Caco-2 (cell line): ENCODE results near the gene GRN. TPM values are rescaled to one million over a fixed set of nuclear protein-coding genes. Genes with fewer than 3 reads are reported as not detected.

ENCODE experiments used
- BruUV-seq: library from RNA; stranded (reverse); fragments of 400-500 nt; replicated peaks from 2 replicates; lab custom pipeline; 2021; lab: Mats Ljungman, UMichigan
- CTCF ChIA-PET: fragments of 300-600 bp; sonication (Branson Sonifier 250); formaldehyde crosslinking; loops from one replicate; lab custom pipeline; 2022; ENCODE audit warnings: antibody characterized with exemption; lab: Charles Lee
- POLR2A ChIA-PET: fragments of 300-600 bp; sonication (Branson Sonifier 250); formaldehyde crosslinking; loops from one replicate; lab custom pipeline; 2022; ENCODE audit warnings: antibody characterized with exemption; lab: Charles Lee
- DNase-seq, 2 experiments: peaks; one replicate each; pipeline versions ENCODE4 v3.0.0 to v3.0.0-alpha.2; 2020 to 2022
- H3K27me3 ChIP-seq: replicated peaks from 2 replicates; pipeline ENCODE4 v1.6.0; 2011; ENCODE audit warnings: low read length; ENCODE audit not compliant: control insufficient read depth, insufficient read depth
- H3K36me3 ChIP-seq: 2 replicates; pipeline ENCODE4 v1.5.1; 2011; ENCODE audit warnings: low read length; ENCODE audit not compliant: control insufficient read depth, insufficient read depth
- H3K4me1 ChIP-seq: fragments of 250-450 bp; sonication (Bioruptor Pico); 2 replicates; pipeline ENCODE4 v1.5.1; 2020; ENCODE audit warnings: mild to moderate bottlenecking
- H3K4me3 ChIP-seq: 2 replicates; pipeline ENCODE4 v1.5.1; 2011; ENCODE audit warnings: low read depth, mild to moderate bottlenecking, control low read depth, low read length
- H3K9me3 ChIP-seq: fragments of 250-450 bp; sonication (Bioruptor Pico); 2 replicates; pipeline ENCODE4 v1.5.1; 2020; ENCODE audit warnings: mild to moderate bottlenecking, moderate library complexity
- H3K27ac Mint-ChIP-seq: one replicate; pipeline ENCODE4 v1.8.0; 2022; ENCODE audit warnings: mixed read lengths; ENCODE audit not compliant: unreplicated experiment
- H3K27me3 Mint-ChIP-seq: one replicate; pipeline ENCODE4 v1.8.0; 2022; ENCODE audit warnings: mixed read lengths; ENCODE audit not compliant: insufficient read depth, unreplicated experiment
- H3K36me3 Mint-ChIP-seq: one replicate; pipeline ENCODE4 v1.8.0; 2022; ENCODE audit warnings: mild to moderate bottlenecking, mixed read lengths; ENCODE audit not compliant: insufficient read depth, unreplicated experiment
- H3K4me1 Mint-ChIP-seq: one replicate; pipeline ENCODE4 v1.8.0; 2022; ENCODE audit warnings: low read depth, mixed read lengths; ENCODE audit not compliant: unreplicated experiment
- H3K4me3 Mint-ChIP-seq: one replicate; pipeline ENCODE4 v1.8.0; 2022; ENCODE audit warnings: mild to moderate bottlenecking, moderate library complexity, mixed read lengths; ENCODE audit not compliant: unreplicated experiment
- H3K9me3 Mint-ChIP-seq: one replicate; pipeline ENCODE4 v1.8.0; 2022; ENCODE audit warnings: mixed read lengths; ENCODE audit not compliant: unreplicated experiment
- intact Hi-C: fragments of 100-400 bp; cut with micrococcal nuclease; formaldehyde crosslinking; loops from one replicate; pipeline ENCODE4 v1.10.0; 2022; ENCODE audit not compliant: unreplicated experiment
- total RNA-seq: library from RNA; stranded (reverse); gene quantifications from 2 replicates; pipeline ENCODE4 v1.2.3, GENCODE V29; 2022
- TF ChIP-seq, protein P1 (sequence below), 2 experiments: fragments of 200-600 bp in 1 of 2; IDR thresholded peaks; 1 replicate in 1 of 2; 2 replicates in 1 of 2; pipeline versions ENCODE4 v1.5.1 to v1.8.0; 2011 to 2022; ENCODE audit warnings: antibody characterized with exemption in 1 of 2, control low read depth in 1 of 2, inconsistent platforms in 1 of 2, low read depth in 1 of 2, low read length in 1 of 2, mild to moderate bottlenecking in 1 of 2, moderate library complexity in 1 of 2; ENCODE audit not compliant: insufficient read depth in 1 of 2, severe bottlenecking in 1 of 2, unreplicated experiment in 1 of 2

The GRN gene
- total RNA-seq, 1 experiment from 2014 or later = 167 TPM

DNA sequence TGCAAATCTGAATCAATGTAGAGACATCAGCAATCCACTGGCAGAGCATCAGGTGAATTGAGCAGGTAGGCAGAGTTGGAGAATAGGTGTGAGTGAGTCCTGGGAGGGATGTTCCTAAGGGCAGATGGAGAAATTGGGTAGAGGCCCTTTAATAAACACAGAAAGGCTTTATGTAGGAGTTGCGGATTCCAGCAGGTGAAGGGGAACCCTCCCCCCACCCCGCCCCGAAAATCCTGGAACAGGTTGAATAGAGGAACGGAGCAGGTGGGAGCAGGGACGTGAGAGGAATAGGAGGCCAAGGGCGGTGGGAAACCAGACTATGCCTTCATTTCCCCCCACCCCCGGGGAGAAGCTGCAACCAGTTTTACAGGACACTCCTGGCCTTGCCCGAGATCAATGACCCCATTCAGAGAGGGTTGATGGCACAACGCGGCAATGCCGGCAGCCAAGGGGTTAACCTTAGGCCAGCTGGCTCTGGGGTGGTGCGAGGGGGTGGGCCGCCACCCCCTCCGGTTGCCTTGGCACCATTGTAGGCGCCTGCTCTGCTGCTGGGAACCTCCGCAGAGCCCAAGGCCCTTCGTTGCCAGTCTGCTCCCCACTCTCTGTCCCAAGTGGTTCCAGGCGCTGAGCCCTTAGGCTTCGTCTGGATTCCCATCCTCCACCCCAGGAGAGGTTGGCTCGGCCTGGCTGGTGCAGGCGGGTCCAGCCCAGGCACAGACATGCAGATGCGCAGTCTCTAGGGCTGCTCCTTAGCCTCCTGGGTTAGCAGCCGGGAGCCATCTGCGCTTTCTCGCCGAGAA, 37.5 kb upstream of the GRN start:
- Histone ChIP-seq H3K36me3 (no peaks in the 10 kb centered on the region), H3K4me3 (peak overlapping the region; percentile 66), H3K4me1 (no peaks in the 10 kb centered on the region), H3K9me3 (no peaks in the 10 kb centered on the region), H3K27me3 (no peaks in the 10 kb centered on the region)
- intact Hi-C loops = loop anchor here (5.0 kb wide), 1 partner anchor 85 kb away; no protein-coding TSS in a partner anchor
- CTCF ChIA-PET = interaction anchor here (0.6 to 1.1 kb wide), 3 partner anchors 49 to 91 kb away, joined by 3 to 6 read pairs (median 3); no protein-coding TSS in a partner anchor
- BruUV-seq = no TSS peak
- Mint-ChIP-seq H3K9me3 (no peaks in the 10 kb centered on the region), H3K4me3 (peak overlapping the region; percentile 81), H3K27me3 (peaks cover 13% of the 10 kb centered on the region), H3K27ac (peak overlapping the region; percentile 59), H3K36me3 (peaks cover 5% of the 10 kb centered on the region), H3K4me1 (peaks cover 10% of the 10 kb centered on the region)
- DNase-seq = peak; percentile 73 to 79
- POLR2A ChIA-PET = interaction anchor here (0.6 to 1.2 kb wide), 2 partner anchors 17 to 86 kb away, joined by 4 to 8 read pairs; no protein-coding TSS in a partner anchor
- TF ChIP-seq, protein P1, sequence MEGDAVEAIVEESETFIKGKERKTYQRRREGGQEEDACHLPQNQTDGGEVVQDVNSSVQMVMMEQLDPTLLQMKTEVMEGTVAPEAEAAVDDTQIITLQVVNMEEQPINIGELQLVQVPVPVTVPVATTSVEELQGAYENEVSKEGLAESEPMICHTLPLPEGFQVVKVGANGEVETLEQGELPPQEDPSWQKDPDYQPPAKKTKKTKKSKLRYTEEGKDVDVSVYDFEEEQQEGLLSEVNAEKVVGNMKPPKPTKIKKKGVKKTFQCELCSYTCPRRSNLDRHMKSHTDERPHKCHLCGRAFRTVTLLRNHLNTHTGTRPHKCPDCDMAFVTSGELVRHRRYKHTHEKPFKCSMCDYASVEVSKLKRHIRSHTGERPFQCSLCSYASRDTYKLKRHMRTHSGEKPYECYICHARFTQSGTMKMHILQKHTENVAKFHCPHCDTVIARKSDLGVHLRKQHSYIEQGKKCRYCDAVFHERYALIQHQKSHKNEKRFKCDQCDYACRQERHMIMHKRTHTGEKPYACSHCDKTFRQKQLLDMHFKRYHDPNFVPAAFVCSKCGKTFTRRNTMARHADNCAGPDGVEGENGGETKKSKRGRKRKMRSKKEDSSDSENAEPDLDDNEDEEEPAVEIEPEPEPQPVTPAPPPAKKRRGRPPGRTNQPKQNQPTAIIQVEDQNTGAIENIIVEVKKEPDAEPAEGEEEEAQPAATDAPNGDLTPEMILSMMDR (IDR thresholded peaks at IDR 0.05; ENCODE audit: insufficient read depth in 1 of 2, low read depth in 1 of 2, low read length in 1 of 2, severe bottlenecking in 1 of 2, unreplicated experiment in 1 of 2) = no peak

DNA sequence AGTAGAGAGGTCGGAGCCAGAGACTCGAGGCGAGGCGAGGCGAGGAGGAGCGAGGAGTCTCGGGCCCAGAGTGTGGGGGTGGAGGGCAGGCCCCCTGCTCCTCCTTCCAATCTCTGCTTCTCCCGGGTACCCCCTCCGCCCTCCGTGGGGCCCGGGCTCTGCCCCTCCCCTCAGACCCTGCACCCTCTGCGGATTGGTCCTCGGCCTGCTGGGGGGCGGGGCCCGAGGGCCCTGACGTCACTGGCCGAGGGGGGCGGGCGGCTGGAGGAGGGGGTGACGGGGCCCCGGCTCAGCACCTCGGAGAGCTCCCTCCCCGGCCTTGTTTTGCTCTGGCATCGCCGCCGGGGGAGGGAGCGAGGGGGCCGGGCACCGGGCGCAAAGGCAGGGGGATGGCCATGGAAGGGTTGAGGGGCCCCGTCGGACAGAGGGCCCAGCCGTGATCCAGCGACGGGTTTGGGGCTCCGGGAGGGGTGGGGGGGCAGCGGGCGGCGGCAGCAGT, 36.7 kb upstream of the GRN start, which contains the start of gene RUNDC3A:
Gene RUNDC3A, plus strand, starts transcription at position 282 of the 499 bp plus-strand sequence. CDS start 232 bp downstream, outside the sequence.
- Mint-ChIP-seq H3K36me3 (peaks cover 5% of the 10 kb centered on the region), H3K9me3 (no peaks in the 10 kb centered on the region), H3K4me3 (peak within 1 kb of the TSS; percentile 81), H3K4me1 (peaks cover 10% of the 10 kb centered on the region), H3K27me3 (peaks cover 10% of the 10 kb centered on the region), H3K27ac (peak within 1 kb of the TSS; percentile 59)
- DNase-seq = peak; percentile 91 to 96
- Histone ChIP-seq H3K36me3 (no peaks in the 10 kb centered on the region), H3K27me3 (no peaks in the 10 kb centered on the region), H3K9me3 (no peaks in the 10 kb centered on the region), H3K4me3 (peak within 1 kb of the TSS; percentile 66), H3K4me1 (no peaks in the 10 kb centered on the region)
- BruUV-seq = no TSS peak
- TF ChIP-seq, protein P1 (IDR thresholded peaks at IDR 0.05; ENCODE audit: insufficient read depth in 1 of 2, low read depth in 1 of 2, low read length in 1 of 2, severe bottlenecking in 1 of 2, unreplicated experiment in 1 of 2) = no peak
- ChIA-PET POLR2A (interaction anchor here (0.5 to 1.2 kb wide), 4 partner anchors 12 to 89 kb away, joined by 3 to 8 read pairs (median 4); partner anchors contain the start of gene UBTF), CTCF (interaction anchor here (0.6 to 1.1 kb wide), 3 partner anchors 50 to 92 kb away, joined by 3 to 6 read pairs (median 3); no protein-coding TSS in a partner anchor)
- intact Hi-C loops = loop anchor here (5.0 kb wide), 1 partner anchor 86 kb away; no protein-coding TSS in a partner anchor

DNA sequence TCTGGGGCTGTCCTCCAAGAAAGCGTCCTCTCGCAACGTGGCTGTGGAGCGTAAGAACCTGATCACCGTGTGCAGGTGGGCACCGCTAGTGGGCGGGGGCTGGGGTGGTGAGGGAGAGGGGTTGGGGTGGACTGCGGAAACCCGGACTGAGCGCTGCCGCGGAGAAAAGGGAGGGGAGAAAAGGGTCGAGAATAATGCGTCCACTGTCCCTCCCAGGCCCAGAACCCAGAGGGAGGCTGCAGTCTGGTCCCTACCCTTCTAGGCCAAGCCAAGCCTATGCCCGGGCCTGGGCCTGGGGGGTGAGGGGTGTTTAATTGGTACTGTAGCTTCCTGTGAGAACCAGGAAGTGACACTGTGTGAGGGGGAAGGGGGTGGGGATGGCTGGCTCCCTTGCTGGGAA, 36.2 kb upstream of the GRN start:
- TF ChIP-seq, protein P1 (IDR thresholded peaks at IDR 0.05; ENCODE audit: insufficient read depth in 1 of 2, low read depth in 1 of 2, low read length in 1 of 2, severe bottlenecking in 1 of 2, unreplicated experiment in 1 of 2) = no peak
- H3K4me1 ChIP-seq = no peaks in the 10 kb centered on the region
- no peaks in the 10 kb centered on the region for H3K9me3 ChIP-seq
- Mint-ChIP-seq H3K4me3 (peak overlapping the region; percentile 81), H3K9me3 (no peaks in the 10 kb centered on the region), H3K27ac (no peak overlapping the region), H3K27me3 (peaks cover 9% of the 10 kb centered on the region), H3K4me1 (peaks cover 10% of the 10 kb centered on the region), H3K36me3 (peaks cover 5% of the 10 kb centered on the region)
- DNase-seq = no peak
- intact Hi-C loops = loop anchor here (5.0 kb wide), 1 partner anchor 87 kb away; no protein-coding TSS in a partner anchor
- no TSS peak for BruUV-seq
- CTCF ChIA-PET = interaction anchor here (1.0 to 1.1 kb wide), 2 partner anchors 50 to 91 kb away, joined by 3 to 6 read pairs; no protein-coding TSS in a partner anchor
- POLR2A ChIA-PET = interaction anchor here (0.5 to 1.2 kb wide), 2 partner anchors 12 to 87 kb away, joined by 3 to 8 read pairs; no protein-coding TSS in a partner anchor
- H3K36me3 ChIP-seq = no peaks in the 10 kb centered on the region
- no peaks in the 10 kb centered on the region for H3K27me3 ChIP-seq
- H3K4me3 ChIP-seq = peak overlapping the region; percentile 66
